GM12878 (cell line): ENCODE results near the gene TRIM67. TPM values are rescaled to one million over a fixed set of nuclear protein-coding genes. Genes with fewer than 3 reads are reported as not detected.

Source experiments
- ATAC-seq: fragments of 200-7000 bp; cut with Tn5 transposase; 3 replicates; pipeline ENCODE4 v1.9.1; 2020; ENCODE audit warnings: mild to moderate bottlenecking, moderate library complexity
- BruUV-seq: library from RNA; stranded (reverse); fragments of 400-500 nt; replicated peaks from 2 replicates; lab custom pipeline; 2021; lab: Mats Ljungman, UMichigan
- CTCF ChIA-PET: fragments of 300-600 bp; sonication (Branson Sonifier 250); formaldehyde crosslinking; extraction: SDS; loops from one replicate; lab custom pipeline; 2021; ENCODE audit warnings: inconsistent platforms; lab: Yijun Ruan, JAX
- POLR2A ChIA-PET: fragments of 350-600 bp; formaldehyde crosslinking; extraction: SDS; loops from one replicate; lab custom pipeline; 2021; ENCODE audit warnings: inconsistent platforms; lab: Charles Lee
- RAD21 ChIA-PET: fragments of 300-600 bp; sonication (Branson Sonifier 250); formaldehyde crosslinking; loops from one replicate; lab custom pipeline; 2023; ENCODE audit warnings: antibody characterized with exemption; ENCODE audit not compliant: unreplicated experiment; lab: Charles Lee
- SMC1A ChIA-PET: fragments of 300-600 bp; sonication (Branson Sonifier 250); formaldehyde crosslinking; loops from one replicate; lab custom pipeline; 2023; ENCODE audit not compliant: unreplicated experiment, uncharacterized antibody; lab: Charles Lee
- DNase-seq: peaks from one replicate; pipeline ENCODE4 v3.0.0-alpha.2; 2011; ENCODE audit warnings: low read depth, low spot score
- FAIRE-seq: peaks from 3 replicates; lab custom pipeline; 2011; peaks lifted over from hg19 to GRCh38; lab: Jason Lieb, UNC
- H2AFZ ChIP-seq: 2 replicates; pipeline ENCODE4 v1.6.0; 2011; ENCODE audit warnings: low read depth, low read length, control low read depth; ENCODE audit not compliant: control insufficient read depth
- H3K27ac ChIP-seq: 2 replicates; pipeline ENCODE4 v1.5.1; 2011; ENCODE audit warnings: control low read depth; ENCODE audit not compliant: control insufficient read depth, insufficient read depth
- H3K27me3 ChIP-seq, 2 experiments: replicated peaks in 1 of 2; 2 replicates each; pipeline versions ENCODE4 v1.6.0 to v1.6.1; 2011; ENCODE audit warnings: low read length in 1 of 2; ENCODE audit not compliant: control insufficient read depth in 2 of 2, insufficient read depth in 2 of 2
- H3K36me3 ChIP-seq, 2 experiments: 2 replicates each; pipeline ENCODE4 v1.5.1; 2011; ENCODE audit warnings: low read length in 1 of 2; ENCODE audit not compliant: control insufficient read depth in 2 of 2, insufficient read depth in 2 of 2
- H3K4me1 ChIP-seq: 2 replicates; pipeline ENCODE4 v1.6.1; 2011; ENCODE audit warnings: mild to moderate bottlenecking, low read length, moderate library complexity, mixed read lengths; ENCODE audit not compliant: control insufficient read depth, insufficient read depth
- H3K4me2 ChIP-seq: 2 replicates; pipeline ENCODE4 v1.6.0; 2011; ENCODE audit warnings: control low read depth; ENCODE audit not compliant: control insufficient read depth, insufficient read depth
- H3K4me3 ChIP-seq: fragments of 200-600 bp; sonication (generic); 2 replicates; pipeline ENCODE4 v1.5.1; 2016
- H3K79me2 ChIP-seq: 2 replicates; pipeline ENCODE4 v1.6.0; 2011; ENCODE audit warnings: low read length; ENCODE audit not compliant: control insufficient read depth, insufficient read depth
- H3K9ac ChIP-seq: 2 replicates; pipeline ENCODE4 v1.8.0; 2011; ENCODE audit warnings: low read length, control low read depth, mixed read lengths; ENCODE audit not compliant: control insufficient read depth, insufficient read depth
- H3K9me3 ChIP-seq: replicated peaks from 3 replicates; pipeline ENCODE4 v1.5.1; 2011; ENCODE audit warnings: mild to moderate bottlenecking, low read length; ENCODE audit not compliant: control insufficient read depth, insufficient read depth
- H4K20me1 ChIP-seq: 2 replicates; pipeline ENCODE4 v1.6.0; 2011; ENCODE audit not compliant: control insufficient read depth, insufficient read depth
- ATF3 ChIP-seq: IDR thresholded peaks from 2 replicates; pipeline ENCODE4 v1.6.1; 2011; ENCODE audit warnings: low read depth, mild to moderate bottlenecking, low read length, moderate library complexity, borderline replicate concordance; ENCODE audit errors: extremely low read depth
- BCL3 ChIP-seq: IDR thresholded peaks from 2 replicates; pipeline ENCODE4 v1.6.1; 2011; ENCODE audit warnings: borderline replicate concordance, low read depth, mild to moderate bottlenecking, moderate library complexity, low read length; ENCODE audit not compliant: insufficient read depth, poor library complexity, severe bottlenecking
- CBX3 ChIP-seq: fragments of 200-600 bp; sonication (generic); IDR thresholded peaks from 2 replicates; pipeline ENCODE4 v1.6.1; 2016; ENCODE audit warnings: low read depth, borderline replicate concordance
- CREM ChIP-seq: IDR thresholded peaks from 2 replicates; pipeline ENCODE4 v1.6.1; 2014; ENCODE audit warnings: antibody characterized with exemption, low read depth
- GATAD2B ChIP-seq: fragments of 450-650 bp; conservative IDR thresholded peaks from 2 replicates; pipeline ENCODE4 v1.6.1; 2017; ENCODE audit warnings: low read depth, mild to moderate bottlenecking, moderate library complexity
- NRF1 ChIP-seq: conservative IDR thresholded peaks from 2 replicates; pipeline ENCODE4 v1.6.1; 2011; ENCODE audit warnings: mild to moderate bottlenecking, low read depth, low read length, improper control_type of control experiment
- RBBP5 ChIP-seq: fragments of 200-600 bp; sonication (generic); conservative IDR thresholded peaks from 2 replicates; pipeline ENCODE4 v1.6.1; 2016
- SUPT20H ChIP-seq: IDR thresholded peaks from 2 replicates; pipeline ENCODE4 v1.6.1; 2011; ENCODE audit warnings: low read depth, mild to moderate bottlenecking, low read length, moderate library complexity, borderline replicate concordance; ENCODE audit not compliant: control insufficient read depth
- WGBS: methylation state at CpG from one replicate; pipeline ENCODE4 v1.1.6; 2016; ENCODE audit warnings: low lambda C conversion rate; ENCODE audit not compliant: insufficient replicate concordance, insufficient coverage; ENCODE audit errors: missing lambda C conversion rate; 5-methylcytosine and 5-hydroxymethylcytosine counted together
- in situ Hi-C: fragments of 300-500 bp; cut with MboI; formaldehyde crosslinking; loops from 9 replicates; pipeline ENCODE4 v1.14.3; 2018; ENCODE audit warnings: mixed read lengths
- intact Hi-C: fragments of 100-400 bp; cut with micrococcal nuclease; formaldehyde crosslinking; loops from one replicate; pipeline ENCODE4 v1.14.2; 2022; ENCODE audit not compliant: unreplicated experiment
- polyA plus RNA-seq, 11 experiments: library from polyadenylated mRNA; depleted of rRNA in 4 of 11; unstranded in 6 of 11; stranded (reverse) in 5 of 11; fragments of >200 nt; fragmentation: Nextera tagmentation in 4 of 11; fragmentation: Illumina TruSeq in 1 of 11; extraction: Ambion mirVana in 4 of 11; extraction: Trizol in 1 of 11; gene quantifications; 1 replicate in 1 of 11; 2 replicates in 10 of 11; pipeline versions ENCODE4 v1.2.1 to v1.2.3, GENCODE V29; 2011 to 2016; ENCODE audit warnings: inconsistent platforms in 2 of 11, missing spikeins in 2 of 11, low read depth in 1 of 11
- total RNA-seq, 4 experiments: library from RNA; depleted of rRNA in 3 of 4; stranded (reverse); fragments of >200 nt in 3 of 4; fragmentation: Illumina TruSeq in 1 of 4; extraction: Trizol in 1 of 4; gene quantifications; 2 replicates each; pipeline versions ENCODE4 v1.2.1 to v1.2.3, GENCODE V29; 2013 to 2021
- TF ChIP-seq, protein P1 (sequence below): fragments of 450-650 bp; IDR thresholded peaks from 2 replicates; pipeline ENCODE4 v1.6.1; 2017; ENCODE audit warnings: antibody characterized with exemption, mild to moderate bottlenecking, moderate library complexity
- TF ChIP-seq, protein P2 (sequence below), 3 experiments: IDR thresholded peaks in 2 of 3; conservative IDR thresholded peaks in 1 of 3; 2 replicates each; pipeline ENCODE4 v1.5.1; 2011; ENCODE audit warnings: low read depth in 3 of 3, low read length in 3 of 3, mild to moderate bottlenecking in 3 of 3, control low read depth in 2 of 3, moderate library complexity in 2 of 3, inconsistent platforms in 1 of 3, mixed read lengths in 1 of 3; ENCODE audit not compliant: control insufficient read depth in 2 of 3, insufficient read depth in 1 of 3; ENCODE audit errors: extremely low read depth in 1 of 3
- TF ChIP-seq, protein P3 (sequence below): IDR thresholded peaks from 2 replicates; pipeline ENCODE4 v1.6.1; 2012; ENCODE audit warnings: low read length, inconsistent platforms

TRIM67 gene
- total and polyA plus RNA-seq, 10 of the 15 experiments (the other 5 are each of a cell fraction or from before 2014, with no cell fraction given): under 0.01 to 0.01 TPM; not detected in 8

DNA sequence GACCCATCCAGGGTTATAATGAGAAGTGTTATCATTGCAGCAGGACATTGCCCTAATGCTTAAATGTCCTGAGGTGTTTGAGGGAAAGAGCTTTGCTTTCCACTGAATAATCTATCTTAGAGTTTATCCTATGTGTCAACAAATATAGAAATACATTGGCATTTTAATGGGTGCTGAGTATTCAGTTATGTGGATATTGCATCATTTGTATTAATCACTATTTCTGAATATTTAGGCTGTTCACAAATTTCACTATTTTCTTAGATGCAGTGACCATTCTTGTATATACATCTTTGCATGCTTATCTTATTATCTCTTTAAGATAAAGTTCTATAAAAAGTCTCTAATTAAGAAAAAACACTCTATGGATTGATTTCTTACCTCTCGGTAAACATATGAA, 18.2 kb downstream of the TRIM67 start:
- Histone ChIP-seq H3K79me2 (no peaks in the 10 kb centered on the region), H3K9ac (no peak overlapping the region), H3K27me3 (peaks cover 6 to 22% of the 10 kb centered on the region in 2 experiments), H3K9me3 (no peaks in the 10 kb centered on the region), H3K36me3 (no peaks in the 10 kb centered on the region), H3K4me2 (no peak overlapping the region), H2AFZ (no peak overlapping the region), H3K4me3 (no peak overlapping the region), H3K27ac (no peak overlapping the region), H4K20me1 (no peaks in the 10 kb centered on the region), H3K4me1 (no peaks in the 10 kb centered on the region)
- RAD21 ChIA-PET: no interaction called here
- intact Hi-C loops: no loop called here
- SMC1A ChIA-PET: no interaction called here
- no peak for FAIRE-seq
- in situ Hi-C loops: no loop called here
- no TSS peak for BruUV-seq
- no peak for DNase-seq
- TF ChIP-seq, protein P1, sequence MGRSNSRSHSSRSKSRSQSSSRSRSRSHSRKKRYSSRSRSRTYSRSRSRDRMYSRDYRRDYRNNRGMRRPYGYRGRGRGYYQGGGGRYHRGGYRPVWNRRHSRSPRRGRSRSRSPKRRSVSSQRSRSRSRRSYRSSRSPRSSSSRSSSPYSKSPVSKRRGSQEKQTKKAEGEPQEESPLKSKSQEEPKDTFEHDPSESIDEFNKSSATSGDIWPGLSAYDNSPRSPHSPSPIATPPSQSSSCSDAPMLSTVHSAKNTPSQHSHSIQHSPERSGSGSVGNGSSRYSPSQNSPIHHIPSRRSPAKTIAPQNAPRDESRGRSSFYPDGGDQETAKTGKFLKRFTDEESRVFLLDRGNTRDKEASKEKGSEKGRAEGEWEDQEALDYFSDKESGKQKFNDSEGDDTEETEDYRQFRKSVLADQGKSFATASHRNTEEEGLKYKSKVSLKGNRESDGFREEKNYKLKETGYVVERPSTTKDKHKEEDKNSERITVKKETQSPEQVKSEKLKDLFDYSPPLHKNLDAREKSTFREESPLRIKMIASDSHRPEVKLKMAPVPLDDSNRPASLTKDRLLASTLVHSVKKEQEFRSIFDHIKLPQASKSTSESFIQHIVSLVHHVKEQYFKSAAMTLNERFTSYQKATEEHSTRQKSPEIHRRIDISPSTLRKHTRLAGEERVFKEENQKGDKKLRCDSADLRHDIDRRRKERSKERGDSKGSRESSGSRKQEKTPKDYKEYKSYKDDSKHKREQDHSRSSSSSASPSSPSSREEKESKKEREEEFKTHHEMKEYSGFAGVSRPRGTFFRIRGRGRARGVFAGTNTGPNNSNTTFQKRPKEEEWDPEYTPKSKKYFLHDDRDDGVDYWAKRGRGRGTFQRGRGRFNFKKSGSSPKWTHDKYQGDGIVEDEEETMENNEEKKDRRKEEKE: no peak
- TF ChIP-seq, protein P2, sequence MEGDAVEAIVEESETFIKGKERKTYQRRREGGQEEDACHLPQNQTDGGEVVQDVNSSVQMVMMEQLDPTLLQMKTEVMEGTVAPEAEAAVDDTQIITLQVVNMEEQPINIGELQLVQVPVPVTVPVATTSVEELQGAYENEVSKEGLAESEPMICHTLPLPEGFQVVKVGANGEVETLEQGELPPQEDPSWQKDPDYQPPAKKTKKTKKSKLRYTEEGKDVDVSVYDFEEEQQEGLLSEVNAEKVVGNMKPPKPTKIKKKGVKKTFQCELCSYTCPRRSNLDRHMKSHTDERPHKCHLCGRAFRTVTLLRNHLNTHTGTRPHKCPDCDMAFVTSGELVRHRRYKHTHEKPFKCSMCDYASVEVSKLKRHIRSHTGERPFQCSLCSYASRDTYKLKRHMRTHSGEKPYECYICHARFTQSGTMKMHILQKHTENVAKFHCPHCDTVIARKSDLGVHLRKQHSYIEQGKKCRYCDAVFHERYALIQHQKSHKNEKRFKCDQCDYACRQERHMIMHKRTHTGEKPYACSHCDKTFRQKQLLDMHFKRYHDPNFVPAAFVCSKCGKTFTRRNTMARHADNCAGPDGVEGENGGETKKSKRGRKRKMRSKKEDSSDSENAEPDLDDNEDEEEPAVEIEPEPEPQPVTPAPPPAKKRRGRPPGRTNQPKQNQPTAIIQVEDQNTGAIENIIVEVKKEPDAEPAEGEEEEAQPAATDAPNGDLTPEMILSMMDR (IDR thresholded peaks at IDR 0.05 in 2 of 3, conservative IDR thresholded peaks at IDR 0.05 in 1 of 3; ENCODE audit: control insufficient read depth in 2 of 3, extremely low read depth in 1 of 3, insufficient read depth in 1 of 3, low read depth in 3 of 3, low read length in 3 of 3): no peak
- no peak for TF ChIP-seq GATAD2B
- no peak for TF ChIP-seq CREM
- no peak for TF ChIP-seq BCL3
- TF ChIP-seq, protein P3, sequence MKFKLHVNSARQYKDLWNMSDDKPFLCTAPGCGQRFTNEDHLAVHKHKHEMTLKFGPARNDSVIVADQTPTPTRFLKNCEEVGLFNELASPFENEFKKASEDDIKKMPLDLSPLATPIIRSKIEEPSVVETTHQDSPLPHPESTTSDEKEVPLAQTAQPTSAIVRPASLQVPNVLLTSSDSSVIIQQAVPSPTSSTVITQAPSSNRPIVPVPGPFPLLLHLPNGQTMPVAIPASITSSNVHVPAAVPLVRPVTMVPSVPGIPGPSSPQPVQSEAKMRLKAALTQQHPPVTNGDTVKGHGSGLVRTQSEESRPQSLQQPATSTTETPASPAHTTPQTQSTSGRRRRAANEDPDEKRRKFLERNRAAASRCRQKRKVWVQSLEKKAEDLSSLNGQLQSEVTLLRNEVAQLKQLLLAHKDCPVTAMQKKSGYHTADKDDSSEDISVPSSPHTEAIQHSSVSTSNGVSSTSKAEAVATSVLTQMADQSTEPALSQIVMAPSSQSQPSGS: no peak
- TF ChIP-seq NRF1: no peak
- TF ChIP-seq CBX3: no peak
- no peak for TF ChIP-seq RBBP5
- no peak for TF ChIP-seq ATF3
- TF ChIP-seq SUPT20H: no peak
- POLR2A ChIA-PET: no interaction called here
- CTCF ChIA-PET: no interaction called here
- WGBS: 29% methylated on average over 1 of the region's 1 CpG
- ATAC-seq: no peak
